ENCODE measurements around the gene C20orf144.
"Not testable (repeated sequence)": the region's sequence is repeated elsewhere in the genome, so short reads cannot be mapped to it uniquely, and the experiment has no call there.

The C20orf144 gene

GRCh38 chr20:33629533-33629932 is 32.6 kb upstream of the C20orf144 start:
- ChIA-PET CTCF (no interaction called here), POLR2A (no interaction called here)
- TF ChIP-seq CTCF (IDR thresholded peaks at IDR 0.05; ENCODE audit: control extremely low read depth, extremely low read depth, low read depth, missing control alignments): no peak
- no peak for DNase-seq (ENCODE audit: extremely low spot score)

GRCh38 chr20:33629979-33630378 is 32.1 kb upstream of the C20orf144 start:
- ChIA-PET CTCF (no interaction called here), POLR2A (no interaction called here)
- no peak for TF ChIP-seq CTCF (IDR thresholded peaks at IDR 0.05; ENCODE audit: control extremely low read depth, extremely low read depth, low read depth, missing control alignments)
- no peak for DNase-seq (ENCODE audit: extremely low spot score)

GRCh38 chr20:33630507-33630906 is 31.6 kb upstream of the C20orf144 start:
- no peak for DNase-seq (ENCODE audit: extremely low spot score)
- CTCF ChIA-PET: interaction anchor here (1.3 to 1.8 kb wide), 2 partner anchors 8 to 11 kb away, joined by 3 to 7 read pairs; no protein-coding TSS in a partner anchor
- POLR2A ChIA-PET: no interaction called here
- TF ChIP-seq CTCF (IDR thresholded peaks at IDR 0.05; ENCODE audit: control extremely low read depth, extremely low read depth, low read depth, missing control alignments): no peak

GRCh38 chr20:33631910-33632309 is 30.2 kb upstream of the C20orf144 start:
- POLR2A ChIA-PET; DNase-seq (ENCODE audit: extremely low spot score): not testable (repeated sequence)
- CTCF ChIA-PET: interaction anchor here (0.6 to 1.8 kb wide), 3 partner anchors 9 to 15 kb away, joined by 3 to 7 read pairs (median 3); no protein-coding TSS in a partner anchor

- DNase-seq (ENCODE audit: extremely low spot score): no peak
- ChIA-PET CTCF (interaction anchor here (1.3 kb wide), 1 partner anchor 33 kb away, joined by 3 read pairs; no protein-coding TSS in a partner anchor), POLR2A (no interaction called here)
- TF ChIP-seq CTCF (IDR thresholded peaks at IDR 0.05; ENCODE audit: control extremely low read depth, extremely low read depth, low read depth, missing control alignments): no peak
Observed at GRCh38 chr20:33635341-33635740, 26.8 kb upstream of the C20orf144 start.

GRCh38 chr20:33636776-33637175 is 25.4 kb upstream of the C20orf144 start:
- CTCF ChIA-PET: interaction anchor here (1.6 kb wide), 1 partner anchor 10 kb away, joined by 3 read pairs; no protein-coding TSS in a partner anchor
- DNase-seq (ENCODE audit: extremely low spot score): no peak
- POLR2A ChIA-PET: no interaction called here
- no peak for TF ChIP-seq CTCF (IDR thresholded peaks at IDR 0.05; ENCODE audit: control extremely low read depth, extremely low read depth, low read depth, missing control alignments)

GRCh38 chr20:33640287-33640686 is 21.8 kb upstream of the C20orf144 start:
- POLR2A ChIA-PET: no interaction called here
- no peak for TF ChIP-seq CTCF (IDR thresholded peaks at IDR 0.05; ENCODE audit: control extremely low read depth, extremely low read depth, low read depth, missing control alignments)
- CTCF ChIA-PET: interaction anchor here (0.9 to 1.8 kb wide), 5 partner anchors 9 to 35 kb away, joined by 3 to 7 read pairs (median 4); partner anchors contain the start of gene ACTL10
- DNase-seq (ENCODE audit: extremely low spot score): no peak

All from GM10248 (cell line).